ENCODE data around the gene AKR1B15.

Gene AKR1B15

GRCh38 chr7:134622303-134622995, 73.5 kb downstream of the AKR1B15 start:
- TF ChIP-seq CTCF (IDR thresholded peaks at IDR 0.05; ENCODE audit: insufficient read depth, low read depth, low read length, missing control alignments): no peak
- no peak overlapping the region for H3K4me3 ChIP-seq (ENCODE audit: low read length)
- DNase-seq (ENCODE audit: low read depth): no peak

DNA sequence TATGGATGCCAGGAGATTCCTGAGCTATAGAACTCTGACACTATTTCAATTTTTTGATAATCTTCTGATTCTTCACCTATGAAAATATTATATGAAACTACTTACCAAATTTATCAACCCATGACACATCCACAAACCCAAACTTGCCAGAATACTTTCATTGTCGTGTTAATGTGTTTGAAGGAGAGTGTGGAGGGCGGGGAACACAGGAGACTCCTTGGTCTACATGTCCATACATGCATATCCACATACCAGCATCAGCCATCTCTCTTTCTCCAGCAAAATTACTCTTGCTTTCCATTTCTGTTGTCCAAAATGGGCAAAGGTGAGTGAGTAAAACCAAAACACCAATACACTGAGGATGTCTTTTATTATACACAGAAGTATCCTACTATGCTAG, 74.3 kb downstream of the AKR1B15 start:
- no peak overlapping the region for H3K4me3 ChIP-seq (ENCODE audit: low read length)
- no peak for TF ChIP-seq CTCF (IDR thresholded peaks at IDR 0.05; ENCODE audit: insufficient read depth, low read depth, low read length, missing control alignments)
- peak; percentile 93 for DNase-seq (ENCODE audit: low read depth)

DNA sequence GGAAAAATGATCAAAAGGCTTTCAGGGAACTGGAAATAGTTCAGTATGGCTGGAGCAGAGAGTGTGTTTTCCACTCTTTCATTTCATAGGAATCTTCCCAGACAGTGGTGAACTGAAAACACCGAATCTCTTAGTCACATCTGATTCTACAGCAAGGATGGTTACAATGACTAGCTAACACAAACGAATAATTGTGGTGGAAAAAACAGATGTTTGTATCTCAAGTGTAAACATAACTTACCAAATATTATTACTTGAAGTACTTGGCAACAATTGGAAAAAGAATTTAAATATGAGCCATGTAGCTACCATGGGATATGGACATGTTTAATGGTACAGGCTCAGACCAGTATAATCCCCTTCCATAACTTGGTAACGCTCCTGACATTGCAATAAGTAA, 76.6 kb downstream of the AKR1B15 start:
- peak; percentile 77 for DNase-seq (ENCODE audit: low read depth)
- no peak for TF ChIP-seq CTCF (IDR thresholded peaks at IDR 0.05; ENCODE audit: insufficient read depth, low read depth, low read length, missing control alignments)

GRCh38 chr7:134627109-134627774, 78.3 kb downstream of the AKR1B15 start:
- TF ChIP-seq CTCF (IDR thresholded peaks at IDR 0.05; ENCODE audit: insufficient read depth, low read depth, low read length, missing control alignments): no peak
- no peak overlapping the region for H3K4me3 ChIP-seq (ENCODE audit: low read length)
- DNase-seq (ENCODE audit: low read depth): no peak

More for the DNA sequence above, 76.6 kb downstream of the AKR1B15 start:
- H3K4me3 ChIP-seq (ENCODE audit: low read length): no peak overlapping the region

DNA sequence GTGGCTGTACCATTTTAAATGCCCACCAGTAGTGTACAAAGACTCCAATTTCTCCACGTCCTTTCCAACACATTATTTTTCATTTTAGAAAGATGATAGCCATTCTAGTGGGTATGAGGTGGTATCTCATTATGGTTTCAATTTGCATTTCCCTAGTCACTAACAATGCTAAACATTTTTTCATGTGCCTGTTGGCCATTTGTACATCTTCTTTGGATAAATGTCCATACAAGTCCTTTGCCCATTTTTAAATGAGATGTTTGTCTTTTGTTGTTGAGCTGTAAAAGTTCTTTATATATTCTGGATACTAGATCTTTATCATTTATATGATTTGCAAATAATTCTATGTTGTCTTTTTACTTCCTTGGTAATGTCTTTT, 78.9 kb downstream of the AKR1B15 start:
- DNase-seq (ENCODE audit: low read depth): no peak
- no peak for TF ChIP-seq CTCF (IDR thresholded peaks at IDR 0.05; ENCODE audit: insufficient read depth, low read depth, low read length, missing control alignments)
- H3K4me3 ChIP-seq (ENCODE audit: low read length): no peak overlapping the region

GRCh38 chr7:134629445-134629844, 80.5 kb downstream of the AKR1B15 start:
- no peak for DNase-seq (ENCODE audit: low read depth)

More at GRCh38 chr7:134629445-134629844, 80.5 kb downstream of the AKR1B15 start:
- TF ChIP-seq CTCF (IDR thresholded peaks at IDR 0.05; ENCODE audit: insufficient read depth, low read depth, low read length, missing control alignments): no peak
- H3K4me3 ChIP-seq (ENCODE audit: low read length): no peak overlapping the region
